GM18861 (cell line): ENCODE data around the gene FAM200A.
"Not testable (repeated sequence)": the region's sequence is repeated elsewhere in the genome, so short reads cannot be mapped to it uniquely, and the experiment has no call there.

Source experiments
- ATAC-seq: cut with Tn5 transposase; IDR thresholded peaks from one replicate; pipeline ENCODE4 v1.9.1; 2021; ENCODE audit not compliant: unreplicated experiment

Gene FAM200A

DNA sequence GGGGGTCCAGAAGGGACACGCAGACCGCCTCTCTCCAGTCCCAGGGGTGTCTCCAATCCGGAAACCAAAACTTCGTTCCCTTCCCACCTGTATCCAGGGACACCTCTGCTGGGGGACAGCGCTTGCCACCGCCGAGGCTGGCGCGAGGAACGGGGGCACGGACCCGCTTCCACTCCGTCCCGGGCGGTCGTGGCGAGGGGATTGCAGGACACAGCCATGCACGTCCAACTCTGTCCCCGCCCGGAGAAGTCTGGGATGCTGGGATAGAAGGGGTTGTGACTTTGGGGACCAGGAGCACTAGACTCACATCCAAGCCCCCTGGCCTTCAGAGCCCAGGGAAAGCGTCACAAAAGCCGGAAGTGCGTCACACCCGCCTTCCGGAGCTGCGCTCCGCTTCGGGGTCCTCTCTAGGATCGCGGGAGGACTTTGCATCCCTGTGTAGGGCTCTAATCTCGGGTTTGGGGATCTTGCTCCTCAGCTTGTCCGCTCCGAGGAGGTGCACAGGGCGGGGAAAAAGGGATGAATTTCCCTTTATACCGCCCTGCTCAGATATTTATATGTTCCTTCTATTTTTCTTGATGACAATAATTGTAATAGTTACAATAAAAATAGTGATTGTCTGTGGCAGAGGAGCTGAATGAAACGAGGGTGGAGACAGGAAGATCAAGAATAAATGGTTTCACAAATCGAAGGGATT lies at the start of gene FAM200A:
Gene FAM200A (minus strand): TSS at position 348 of the 697 bp plus-strand sequence. CDS start 3,707 bp downstream, outside the sequence.
- peak; percentile 94 for ATAC-seq

DNA sequence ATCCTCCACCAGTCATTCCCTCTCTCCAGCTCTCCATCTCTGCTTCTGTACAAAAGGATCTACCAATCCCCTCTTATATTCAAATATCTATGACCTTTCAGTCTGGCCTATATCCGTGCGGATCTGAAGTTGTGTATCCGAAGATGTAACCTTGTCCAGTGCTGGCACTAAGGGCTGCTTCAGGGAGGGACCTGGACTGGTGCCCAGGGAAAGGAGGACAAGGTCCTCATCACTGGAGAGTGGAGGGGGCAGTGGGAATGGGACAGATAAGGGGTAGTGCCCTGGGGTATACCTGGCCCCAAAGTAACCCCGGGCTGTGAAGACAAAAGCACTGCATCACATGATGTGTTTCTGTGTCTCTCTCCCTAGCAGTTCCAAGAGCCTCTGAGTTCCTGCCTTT lies 47.9 kb upstream of the FAM200A start:
- no peak for ATAC-seq

DNA sequence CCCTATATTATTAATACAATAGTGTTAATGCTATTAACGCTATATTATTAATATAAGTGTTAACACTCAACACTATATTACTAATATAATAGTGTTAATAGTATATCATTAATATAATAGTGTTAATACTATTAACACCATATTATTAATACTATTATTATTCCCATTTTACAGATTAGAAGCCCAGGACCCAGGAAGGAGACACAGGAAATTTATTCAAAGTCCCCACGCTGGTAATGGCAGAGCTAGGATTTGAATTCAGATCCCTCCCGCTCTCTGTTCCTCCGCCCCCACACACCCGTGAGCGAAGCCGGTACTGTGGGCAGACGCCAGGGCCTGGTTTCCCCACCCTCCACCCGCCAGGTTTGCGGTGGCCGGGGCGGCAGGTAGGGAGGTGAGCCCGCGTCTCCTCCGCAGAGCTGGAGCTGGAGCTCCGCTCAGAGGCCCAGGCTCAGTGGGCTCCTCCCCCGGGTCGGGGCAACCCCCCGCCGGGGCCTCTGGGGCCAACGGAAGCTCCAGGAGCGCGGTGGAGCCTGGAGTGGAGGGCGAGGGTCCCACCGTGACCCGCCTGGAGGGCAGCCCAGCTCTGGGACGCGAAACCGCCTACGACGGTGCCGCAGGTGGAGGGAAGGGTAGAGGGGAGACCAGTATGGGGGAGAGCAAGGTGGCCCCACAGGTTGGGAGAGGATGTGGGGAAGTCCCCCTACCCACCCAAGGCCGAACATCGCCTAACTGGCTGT lies 46.0 kb upstream of the FAM200A start, which contains the start of gene TMEM225B:
Gene TMEM225B (plus strand): TSS at position 506 of the 740 bp plus-strand sequence. CDS start 6,122 bp downstream, outside the sequence.
- no peak for ATAC-seq

DNA sequence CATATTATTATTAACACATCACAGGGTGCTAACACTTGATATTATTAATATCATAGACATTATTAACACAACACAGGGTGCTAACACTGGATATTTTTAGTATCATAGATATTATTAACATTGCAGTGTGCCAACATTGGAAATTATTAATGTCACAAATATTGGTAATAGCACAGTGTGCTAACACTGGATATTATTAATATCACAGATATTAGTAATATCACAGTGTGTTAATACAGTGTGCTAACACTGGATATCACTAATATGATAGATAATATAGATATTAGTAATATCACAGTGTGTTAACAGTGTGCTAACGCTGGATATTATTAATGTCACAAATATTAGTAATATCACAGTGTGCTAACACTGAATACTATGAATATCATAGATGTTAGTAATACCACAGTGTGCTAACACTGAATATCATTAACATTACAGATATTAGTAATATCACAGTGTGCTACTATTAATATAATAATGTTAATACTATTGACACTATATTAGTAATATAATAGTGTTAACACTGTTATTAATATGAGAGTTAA lies 44.6 kb upstream of the FAM200A start:
- no peak for ATAC-seq

DNA sequence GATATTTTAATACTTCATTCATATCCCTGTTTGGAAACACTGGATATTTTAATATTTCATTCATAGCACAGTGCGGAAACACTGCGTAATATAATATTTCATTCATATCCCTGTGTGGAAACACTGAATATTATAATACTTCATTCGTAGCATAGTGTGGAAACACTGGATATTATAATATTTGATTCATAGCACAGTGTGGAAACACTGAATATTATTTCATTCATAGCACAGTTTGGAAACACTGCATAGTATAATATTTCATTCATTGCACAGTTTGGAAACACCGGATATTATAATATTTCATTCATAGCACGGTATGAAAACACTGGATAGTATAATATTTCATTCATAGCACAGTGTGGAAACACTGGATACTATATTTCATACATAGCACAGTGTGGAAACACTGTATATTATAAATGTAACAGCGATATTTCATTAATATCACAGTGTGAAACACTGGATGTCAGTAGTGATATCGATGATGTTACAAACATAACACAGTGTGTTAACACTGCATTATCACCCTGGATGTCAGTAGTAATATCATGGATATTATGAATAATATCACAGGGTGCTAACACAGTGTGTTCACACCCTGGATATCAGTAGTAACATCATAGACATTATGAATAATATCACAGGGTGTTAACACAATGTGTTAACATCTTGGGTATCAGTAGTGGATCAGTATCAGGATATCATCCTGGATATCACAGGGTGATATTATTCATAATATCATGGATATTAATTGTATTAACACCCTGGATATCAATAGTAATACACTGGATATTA lies 43.2 kb upstream of the FAM200A start:
- no peak for ATAC-seq

DNA sequence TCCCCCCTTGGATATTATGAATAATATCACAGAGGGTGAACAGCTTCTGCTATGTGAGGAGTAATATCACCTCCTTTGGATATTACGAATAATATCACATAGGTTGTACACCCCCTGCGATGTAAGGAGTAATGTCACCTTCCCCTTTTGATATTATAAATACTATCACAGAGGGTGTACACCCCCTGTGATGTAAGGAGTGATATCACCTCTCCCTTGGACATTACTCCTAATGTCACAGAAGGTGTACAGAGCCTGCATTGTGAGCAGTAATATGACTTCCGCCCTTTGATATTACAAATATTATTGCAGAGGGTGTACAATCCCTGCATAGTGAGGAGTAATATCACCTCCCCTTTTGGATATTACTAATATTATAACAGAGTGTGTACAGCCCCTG lies 37.0 kb upstream of the FAM200A start:
- ATAC-seq: no peak

DNA sequence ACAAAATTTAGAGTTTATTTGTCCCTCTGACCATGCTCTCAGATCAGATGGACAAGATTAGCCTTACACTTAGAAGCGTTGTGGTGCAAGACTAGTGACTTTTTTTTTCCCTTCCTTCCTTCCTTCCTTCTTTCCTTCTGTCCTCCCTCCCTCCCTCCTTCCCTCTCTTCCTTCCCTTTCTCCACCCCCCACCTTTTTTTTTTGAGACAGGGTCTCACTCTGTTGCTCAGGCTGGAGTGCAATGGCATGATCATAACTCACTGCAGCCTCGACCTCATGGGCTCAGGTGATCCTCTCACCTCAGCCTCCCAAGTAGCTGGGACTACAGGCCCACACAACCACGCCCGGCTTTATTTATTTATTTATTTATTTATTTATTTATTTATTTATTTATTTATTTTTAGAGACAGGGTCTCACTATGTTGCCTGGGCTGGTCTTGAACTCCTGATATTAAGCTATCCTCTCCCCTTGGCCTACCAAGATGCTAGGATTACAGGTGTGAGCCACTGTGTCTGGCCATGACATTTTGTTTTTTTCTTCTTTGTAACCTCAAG lies 28.9 kb upstream of the FAM200A start:
- ATAC-seq: not testable (repeated sequence)

DNA sequence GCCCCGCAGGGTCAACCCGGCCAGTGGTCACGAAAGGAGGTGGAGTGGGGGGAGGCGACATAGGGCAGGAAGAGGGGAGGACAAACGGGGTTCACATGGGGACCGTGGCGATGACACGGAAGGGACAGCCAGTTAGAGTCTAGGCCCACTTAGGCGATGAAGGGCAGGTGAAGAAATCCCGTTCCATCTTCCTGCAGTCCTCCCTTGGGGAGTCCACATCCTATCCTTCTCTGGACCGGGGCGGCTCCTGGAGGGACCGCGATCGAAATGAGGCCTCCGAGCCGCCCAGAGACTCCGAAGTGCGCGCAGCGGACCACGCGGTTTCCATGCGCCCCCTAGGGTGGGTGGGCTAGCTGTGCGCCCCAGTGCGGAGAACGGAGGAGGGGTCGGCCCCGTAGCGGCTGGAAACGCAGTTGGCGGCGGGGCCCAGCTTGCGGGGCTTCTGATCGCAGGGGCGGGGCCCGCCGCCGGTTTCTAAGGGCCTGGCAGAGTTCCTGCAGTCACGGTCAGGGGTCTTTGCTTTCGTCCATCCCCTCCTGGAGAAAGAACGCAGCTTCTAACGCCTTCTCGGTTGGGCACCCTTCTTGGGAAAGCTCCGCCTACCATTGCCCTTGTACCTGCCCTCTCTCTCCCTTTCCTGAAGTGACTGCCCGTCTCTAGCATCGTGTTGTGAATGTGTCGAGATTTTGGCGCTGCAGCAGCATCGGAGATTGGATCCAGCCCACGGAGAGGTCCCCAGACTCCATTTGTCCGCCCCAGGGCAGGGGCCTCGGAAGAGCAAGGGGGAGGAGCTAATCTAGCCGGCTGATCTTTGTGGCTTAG lies 28.3 kb upstream of the FAM200A start:
- ATAC-seq: no peak

DNA sequence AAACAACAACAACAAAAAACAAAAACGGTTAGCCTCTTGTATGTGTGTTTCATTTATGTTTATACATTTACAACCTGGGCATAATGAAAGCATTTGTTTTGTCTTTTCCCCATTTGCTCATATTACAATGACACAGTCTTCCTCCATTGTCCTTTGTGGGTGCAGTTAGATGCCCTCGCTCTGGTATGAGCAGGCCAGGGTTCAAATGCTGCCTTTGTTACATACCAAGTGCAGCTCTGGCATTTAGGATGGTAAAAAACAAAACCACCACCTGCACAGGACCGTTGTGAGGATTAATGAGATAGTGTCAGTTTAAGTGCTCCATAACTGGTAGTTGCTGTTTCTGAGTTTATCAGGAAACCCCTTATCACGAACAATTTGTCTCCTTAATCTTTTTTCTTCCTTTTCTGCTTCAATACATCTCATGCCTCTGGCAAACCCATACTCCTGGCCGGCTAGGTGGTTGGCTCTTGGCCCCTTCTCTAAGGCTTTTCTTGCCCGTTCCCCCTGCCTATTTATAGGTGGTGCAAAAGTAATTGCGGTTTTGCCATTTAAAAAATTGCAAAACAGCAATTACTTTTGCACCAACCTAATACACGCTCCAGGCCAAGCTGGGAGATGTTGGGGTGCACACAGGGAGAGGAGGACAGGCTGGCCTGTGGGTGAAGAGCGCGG lies 27.5 kb upstream of the FAM200A start:
- ATAC-seq: no peak

DNA sequence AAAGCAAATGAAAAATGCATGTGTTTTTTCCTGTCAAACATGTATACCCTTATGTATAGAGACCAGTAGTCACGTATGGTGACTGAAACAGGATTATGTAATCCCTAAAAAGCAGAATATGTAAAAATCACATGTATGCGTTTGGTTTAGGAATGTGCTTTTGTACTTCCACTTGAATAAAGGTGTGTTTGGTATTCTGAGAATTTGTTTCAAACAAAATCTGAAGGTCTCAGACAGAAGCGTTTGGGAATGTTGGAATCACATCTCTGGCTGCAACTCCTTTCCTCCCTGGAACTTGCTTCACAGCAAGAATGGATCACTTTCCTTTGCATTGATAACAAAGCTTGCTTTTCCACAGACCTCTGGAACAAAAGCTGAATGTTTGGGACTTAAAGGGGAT lies 24.3 kb upstream of the FAM200A start:
- ATAC-seq: no peak

DNA sequence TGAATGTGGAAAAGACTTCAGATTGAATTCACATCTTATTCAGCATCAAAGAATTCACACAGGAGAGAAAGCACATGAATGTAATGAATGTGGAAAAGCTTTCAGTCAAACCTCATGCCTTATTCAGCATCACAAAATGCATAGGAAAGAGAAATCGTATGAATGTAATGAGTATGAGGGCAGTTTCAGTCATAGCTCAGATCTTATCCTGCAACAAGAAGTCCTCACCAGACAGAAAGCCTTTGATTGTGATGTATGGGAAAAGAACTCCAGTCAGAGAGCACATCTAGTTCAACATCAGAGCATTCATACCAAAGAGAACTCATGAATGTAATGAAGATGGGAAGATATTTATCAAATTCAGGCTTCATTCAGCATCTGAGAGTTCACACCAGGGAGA lies 21.3 kb upstream of the FAM200A start:
- no peak for ATAC-seq

DNA sequence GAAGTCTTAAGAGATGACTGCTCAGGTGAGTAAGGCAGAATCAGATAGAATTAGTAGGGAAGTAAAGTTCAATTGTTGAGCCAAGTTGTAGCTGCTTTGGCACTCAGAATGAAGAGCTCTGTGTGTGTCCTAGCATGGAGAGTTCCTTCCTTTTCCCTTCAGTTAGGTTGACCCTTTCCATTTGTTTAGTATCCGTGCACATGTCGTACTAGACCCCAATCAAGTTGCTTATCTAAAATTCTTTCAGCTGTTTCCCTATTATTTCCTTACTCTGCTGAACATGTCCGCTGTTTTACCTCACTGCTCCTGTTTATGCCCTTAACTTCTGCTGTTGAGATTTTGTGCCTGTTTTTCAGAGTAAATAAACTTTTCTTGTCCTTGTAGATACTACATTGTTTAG lies 19.9 kb upstream of the FAM200A start:
- no peak for ATAC-seq

DNA sequence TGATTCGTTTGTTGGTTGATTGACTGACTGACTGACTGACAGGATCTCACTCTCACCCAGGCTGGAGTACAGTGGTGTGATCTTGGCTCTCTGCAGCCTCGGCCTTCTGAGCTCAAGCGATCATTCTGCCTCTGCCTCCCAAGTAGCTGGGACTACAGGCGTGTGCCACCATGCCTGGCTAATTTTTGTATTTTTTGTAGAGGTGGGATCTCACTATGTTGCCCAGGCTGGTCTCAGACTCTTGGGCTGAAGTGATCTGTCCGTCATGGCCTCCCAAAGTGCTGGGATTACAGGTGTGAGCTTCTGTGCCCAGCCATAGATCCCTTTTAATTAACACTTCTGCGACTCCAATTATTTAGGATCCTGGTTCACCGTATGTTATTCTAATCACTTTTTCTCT lies 16.9 kb upstream of the FAM200A start:
- ATAC-seq: not testable (repeated sequence)

DNA sequence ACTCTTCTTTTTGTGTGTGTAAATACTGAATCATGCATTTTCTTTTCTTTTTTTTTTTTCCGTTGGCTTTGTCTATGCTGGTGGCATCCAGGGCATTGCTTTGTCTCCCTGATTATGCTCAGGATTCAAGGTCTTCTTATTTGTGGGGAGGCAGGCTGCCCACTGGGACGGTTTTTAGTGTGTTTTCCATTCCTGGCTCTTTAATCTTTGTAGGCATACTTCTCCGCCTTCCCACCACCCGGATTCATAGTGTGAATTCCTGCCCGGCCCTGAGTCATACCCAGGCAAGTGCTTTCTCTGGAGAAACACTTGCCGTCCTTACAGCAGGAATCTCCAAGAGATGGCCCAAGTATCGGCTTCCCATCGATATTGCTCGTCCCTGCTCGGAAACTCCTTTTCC lies 11.7 kb upstream of the FAM200A start:
- ATAC-seq: no peak

DNA sequence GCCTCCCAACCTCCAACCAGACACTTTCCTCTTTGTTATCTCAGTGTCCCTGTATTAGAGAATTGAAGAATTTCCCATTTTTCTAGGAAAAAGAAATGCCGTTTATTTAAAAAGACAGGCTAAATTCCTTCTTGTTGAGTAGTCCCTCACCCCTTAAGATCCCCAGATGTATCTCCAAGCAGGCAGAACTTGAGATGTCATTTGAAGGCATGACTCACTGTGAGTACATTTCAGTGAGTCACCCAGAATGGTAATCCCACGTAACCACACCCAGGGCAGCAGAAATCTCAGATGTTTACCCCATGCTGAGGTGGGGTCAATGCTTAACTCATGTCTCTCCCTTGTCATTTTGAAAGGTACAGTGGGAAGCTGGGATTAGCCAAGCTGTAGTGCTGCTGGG lies 10.9 kb upstream of the FAM200A start:
- ATAC-seq: no peak

DNA sequence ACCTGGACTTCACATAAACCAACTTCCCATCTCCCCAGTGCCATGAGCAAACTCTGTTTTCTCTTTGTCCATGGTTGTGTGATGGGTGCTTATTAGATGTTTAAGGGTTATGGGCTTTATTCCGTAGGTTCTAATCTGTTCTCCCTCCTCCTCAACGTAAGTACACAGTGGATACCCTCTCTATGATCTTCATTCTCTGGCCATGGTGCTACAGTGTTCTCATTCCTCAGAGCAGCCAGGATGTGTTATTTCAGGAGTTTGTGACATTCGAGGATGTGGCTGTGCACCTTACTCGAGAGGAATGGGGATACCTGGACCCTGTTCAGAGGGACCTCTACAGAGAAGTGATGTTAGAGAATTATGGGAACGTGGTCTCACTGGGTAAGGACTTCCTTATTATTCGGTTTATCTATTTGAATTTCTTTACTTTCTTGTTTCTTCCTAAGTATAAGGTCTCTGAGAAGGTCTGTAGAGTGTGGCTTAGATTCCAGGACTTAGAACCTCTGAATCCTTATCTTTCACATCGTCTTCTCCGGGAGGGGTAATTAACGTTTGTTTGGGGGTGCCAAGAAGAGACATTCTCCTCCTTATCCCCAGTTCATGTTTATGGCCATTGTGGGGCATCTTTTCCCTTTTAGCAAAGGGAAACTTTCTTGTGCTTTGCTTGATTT lies 10.3 kb upstream of the FAM200A start:
- no peak for ATAC-seq

DNA sequence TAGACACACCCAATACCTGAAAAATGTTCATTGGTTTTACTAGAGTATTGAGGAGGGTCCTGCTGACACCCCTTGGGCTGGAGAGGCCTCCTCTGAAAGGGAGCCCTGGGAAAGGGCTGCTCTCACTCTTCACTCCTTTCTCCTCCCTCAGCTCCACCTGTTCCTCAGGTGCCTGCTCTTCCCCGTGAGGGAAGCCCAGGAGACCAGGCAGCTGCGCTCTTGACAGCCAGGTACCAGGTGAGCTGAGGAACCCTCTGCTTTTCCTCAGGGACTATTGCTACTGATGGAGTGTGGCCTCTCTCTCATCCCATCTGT lies 9.8 kb upstream of the FAM200A start:
- no peak for ATAC-seq

DNA sequence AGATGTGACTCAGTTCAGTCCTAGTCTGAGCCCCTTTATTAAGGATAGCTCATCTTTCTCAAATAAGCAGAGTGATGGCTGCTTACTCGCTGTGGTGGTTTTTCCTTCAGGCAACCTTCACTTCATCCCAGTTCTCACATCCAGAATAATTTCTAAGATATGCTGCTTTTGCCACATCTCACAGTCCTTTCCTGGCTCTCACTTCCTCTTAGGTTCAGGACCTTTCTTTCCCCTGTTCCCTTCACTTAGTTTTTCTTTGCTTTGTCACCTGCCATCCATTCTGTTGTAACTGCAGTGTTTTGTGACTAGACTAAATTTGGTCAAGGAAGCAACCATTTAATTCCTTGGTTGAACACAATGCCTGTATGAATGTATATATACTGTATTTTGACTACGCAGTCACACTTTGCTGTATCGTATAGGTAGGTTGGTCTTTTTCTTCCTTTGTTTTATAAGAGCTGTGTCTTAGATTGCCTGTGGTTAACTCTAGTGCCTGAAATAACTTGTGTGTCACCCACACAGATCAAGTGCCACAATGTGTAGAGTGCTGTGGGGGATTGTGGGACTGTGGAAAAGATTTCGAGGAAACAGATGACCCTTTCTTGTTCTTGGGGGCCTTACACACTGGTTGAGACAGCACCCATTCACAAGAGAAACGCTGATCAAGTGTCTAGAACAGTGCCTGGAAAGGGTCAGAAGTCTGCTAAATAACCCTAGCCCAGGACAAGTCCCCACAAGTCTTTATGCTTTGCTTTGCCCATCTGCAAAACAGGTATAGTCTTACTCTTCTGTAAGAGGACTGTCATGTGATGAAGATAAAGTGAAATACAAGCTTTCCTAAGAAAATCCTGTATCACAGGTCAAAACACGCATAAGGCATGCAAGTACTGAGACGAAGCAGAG lies 9.2 kb upstream of the FAM200A start:
- no peak for ATAC-seq
